NCI-H460 (cell line): ENCODE measurements around the gene NCBP2. TPM values are rescaled to one million over a fixed set of nuclear protein-coding genes. Genes with fewer than 3 reads are reported as not detected.
A peak's percentile ranks its signal among the peaks of the same experiment; 100 is the strongest.

Experiments used
- DNase-seq: peaks from one replicate; pipeline ENCODE4 v3.0.0-alpha.2; 2016; ENCODE audit warnings: low read depth; ENCODE audit errors: extremely low read depth
- total RNA-seq: library from RNA; depleted of rRNA; stranded (reverse); fragments of >200 nt; shearing (Covaris generic); gene quantifications from 2 replicates; pipeline ENCODE4 v1.2.3, GENCODE V29; 2014; rRNA removed

NCBP2 gene
- total RNA-seq, 1 experiment from 2014 or later = 53.8 TPM

DNA sequence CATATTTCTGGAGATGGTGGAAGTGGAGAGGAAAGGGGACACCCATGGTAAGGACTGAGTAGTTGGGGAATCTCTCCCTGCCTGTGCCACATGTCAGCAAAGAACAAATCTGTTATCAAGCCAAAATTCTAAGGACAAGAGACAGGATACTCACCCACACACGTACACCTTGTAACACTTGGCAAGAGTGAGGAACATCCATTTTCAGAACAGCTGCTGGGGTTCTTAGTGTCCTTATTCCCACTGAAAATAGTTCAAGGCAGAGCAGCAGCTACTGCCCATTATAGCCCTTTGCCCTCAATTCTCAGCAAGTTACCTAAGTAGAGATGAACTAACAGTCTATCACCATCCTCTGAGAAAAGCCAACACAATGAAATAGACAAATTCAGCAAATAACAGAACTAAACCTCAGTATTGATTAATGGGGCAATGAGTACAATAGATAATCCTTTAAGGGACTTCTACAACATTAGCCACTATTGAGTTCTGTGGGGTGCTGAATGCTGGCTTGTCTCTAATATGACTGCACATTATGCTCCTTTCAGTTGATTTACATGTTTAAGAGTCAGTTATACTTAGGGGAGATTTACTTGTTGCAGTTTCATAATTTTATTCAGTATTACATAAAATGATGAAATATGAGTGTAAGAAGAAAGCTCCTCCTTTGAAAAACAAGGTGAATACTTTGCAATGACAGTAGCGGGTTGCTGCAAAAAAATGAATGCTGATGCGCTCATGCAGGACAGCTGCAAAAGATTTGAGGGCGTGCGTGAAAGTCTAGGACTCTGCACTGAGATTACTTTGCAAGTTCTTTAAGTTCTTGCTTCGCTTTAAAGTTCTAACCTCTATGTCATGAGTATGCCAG lies 52.3 kb downstream of the NCBP2 start:
- peak; percentile 38 for DNase-seq

- no peak for DNase-seq
These were observed 56.2 kb downstream of the NCBP2 start for GRCh38 chr3:196886144-196886543.

Other genes with a start within 250 kb of the NCBP2 start
- 3.2 and 3.7 TPM in 2 replicates for gene CEP19, start 230.3 kb downstream of the NCBP2 start, total RNA-seq
- gene PIGX, start 230.2 kb downstream of the NCBP2 start, total RNA-seq = 25.6 and 32.0 TPM in 2 replicates
- 41.6 and 42.9 TPM in 2 replicates for gene PAK2, start 202.7 kb downstream of the NCBP2 start, total RNA-seq
- gene SENP5, start 74.6 kb downstream of the NCBP2 start, total RNA-seq = 23.5 and 24.5 TPM in 2 replicates
- 0.17 and 0.50 TPM in 2 replicates for gene PIGZ, start 26.3 kb upstream of the NCBP2 start, total RNA-seq
- 4.0 TPM in 2 replicates for gene MELTF, start 87.3 kb upstream of the NCBP2 start, total RNA-seq